Omental fat pad (tissue), 4 donors: ENCODE results near the gene PRKAG3. TPM values are rescaled to one million over a fixed set of nuclear protein-coding genes. Genes with fewer than 3 reads are reported as not detected.

ENCODE experiments used
- ATAC-seq: fragments of 150-250 bp; one replicate; pipeline ENCODE4 v1.9.1; 2016; ENCODE audit warnings: mild to moderate bottlenecking, moderate library complexity; ENCODE audit not compliant: low FRiP score
- DNase-seq: peaks from one replicate; pipeline ENCODE4 v3.0.0-alpha.2; 2019; ENCODE audit warnings: low spot score
- total RNA-seq, 4 donors: library from RNA; depleted of rRNA; stranded (reverse); fragments of >200 nt; gene quantifications; one replicate each; pipeline ENCODE4 v1.1.0, GENCODE V29; 2016
- TF ChIP-seq, protein P1 (sequence below), 3 donors: fragments of 450-650 bp; IDR thresholded peaks; one replicate each; pipeline ENCODE4 v1.5.1; 2016 to 2017; ENCODE audit warnings: antibody characterized with exemption in 3 of 3, mild to moderate bottlenecking in 3 of 3, moderate library complexity in 2 of 3

The PRKAG3 gene
- total RNA-seq, 4 donors from 2014 or later, result not detected

DNA sequence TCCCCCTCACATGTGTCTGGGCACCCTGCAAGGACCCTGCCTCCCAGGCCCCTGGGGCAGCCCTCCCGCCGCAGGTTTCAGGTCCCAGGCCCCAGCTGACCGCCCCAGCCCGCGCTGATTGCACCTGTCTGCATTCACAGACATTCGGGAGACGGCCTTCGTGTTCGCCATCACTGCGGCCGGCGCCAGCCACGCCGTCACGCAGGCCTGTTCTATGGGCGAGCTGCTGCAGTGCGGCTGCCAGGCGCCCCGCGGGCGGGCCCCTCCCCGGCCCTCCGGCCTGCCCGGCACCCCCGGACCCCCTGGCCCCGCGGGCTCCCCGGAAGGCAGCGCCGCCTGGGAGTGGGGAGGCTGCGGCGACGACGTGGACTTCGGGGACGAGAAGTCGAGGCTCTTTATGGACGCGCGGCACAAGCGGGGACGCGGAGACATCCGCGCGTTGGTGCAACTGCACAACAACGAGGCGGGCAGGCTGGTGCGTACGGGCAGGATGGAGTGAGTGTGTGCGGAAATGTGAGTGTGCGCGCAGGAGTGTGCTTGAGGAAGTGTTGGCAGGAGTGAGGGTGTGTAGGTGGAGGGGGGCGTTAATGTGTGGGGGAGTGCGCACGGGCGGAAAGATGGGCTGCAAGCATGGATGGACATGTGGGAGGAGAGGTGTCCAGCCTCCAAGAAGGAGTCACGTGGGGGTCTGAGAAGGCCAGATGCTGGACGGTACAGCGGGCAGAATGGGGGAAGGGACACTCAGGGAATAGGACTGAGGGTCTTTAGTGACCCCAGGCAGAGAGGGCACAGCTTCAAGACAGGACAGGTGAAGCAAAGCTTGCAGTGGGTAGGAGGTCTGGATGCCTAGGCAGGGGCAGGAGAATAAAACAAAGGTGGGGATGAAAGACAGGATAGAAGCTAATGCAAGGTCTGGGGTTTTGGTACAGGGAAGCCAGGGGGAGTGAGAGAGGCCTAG, 40.0 kb upstream of the PRKAG3 start:
- TF ChIP-seq, protein P1, sequence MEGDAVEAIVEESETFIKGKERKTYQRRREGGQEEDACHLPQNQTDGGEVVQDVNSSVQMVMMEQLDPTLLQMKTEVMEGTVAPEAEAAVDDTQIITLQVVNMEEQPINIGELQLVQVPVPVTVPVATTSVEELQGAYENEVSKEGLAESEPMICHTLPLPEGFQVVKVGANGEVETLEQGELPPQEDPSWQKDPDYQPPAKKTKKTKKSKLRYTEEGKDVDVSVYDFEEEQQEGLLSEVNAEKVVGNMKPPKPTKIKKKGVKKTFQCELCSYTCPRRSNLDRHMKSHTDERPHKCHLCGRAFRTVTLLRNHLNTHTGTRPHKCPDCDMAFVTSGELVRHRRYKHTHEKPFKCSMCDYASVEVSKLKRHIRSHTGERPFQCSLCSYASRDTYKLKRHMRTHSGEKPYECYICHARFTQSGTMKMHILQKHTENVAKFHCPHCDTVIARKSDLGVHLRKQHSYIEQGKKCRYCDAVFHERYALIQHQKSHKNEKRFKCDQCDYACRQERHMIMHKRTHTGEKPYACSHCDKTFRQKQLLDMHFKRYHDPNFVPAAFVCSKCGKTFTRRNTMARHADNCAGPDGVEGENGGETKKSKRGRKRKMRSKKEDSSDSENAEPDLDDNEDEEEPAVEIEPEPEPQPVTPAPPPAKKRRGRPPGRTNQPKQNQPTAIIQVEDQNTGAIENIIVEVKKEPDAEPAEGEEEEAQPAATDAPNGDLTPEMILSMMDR (IDR thresholded peaks at IDR 0.05), result no peak
- ATAC-seq, result no peak
- no peak for DNase-seq

DNA sequence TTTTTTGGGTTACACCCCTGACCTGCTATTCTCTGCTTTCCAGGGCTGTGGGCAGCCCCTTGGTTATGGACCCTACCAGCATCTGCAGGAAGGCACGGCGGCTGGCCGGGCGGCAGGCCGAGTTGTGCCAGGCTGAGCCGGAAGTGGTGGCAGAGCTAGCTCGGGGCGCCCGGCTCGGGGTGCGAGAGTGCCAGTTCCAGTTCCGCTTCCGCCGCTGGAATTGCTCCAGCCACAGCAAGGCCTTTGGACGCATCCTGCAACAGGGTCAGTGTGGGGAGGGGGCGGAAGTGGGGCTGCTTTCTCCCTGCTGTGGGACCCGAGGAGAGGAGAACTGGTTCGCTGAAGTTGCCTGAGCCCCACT, 39.4 kb upstream of the PRKAG3 start:
- no peak for DNase-seq
- TF ChIP-seq, protein P1 (IDR thresholded peaks at IDR 0.05), result no peak
- ATAC-seq, result no peak

DNA sequence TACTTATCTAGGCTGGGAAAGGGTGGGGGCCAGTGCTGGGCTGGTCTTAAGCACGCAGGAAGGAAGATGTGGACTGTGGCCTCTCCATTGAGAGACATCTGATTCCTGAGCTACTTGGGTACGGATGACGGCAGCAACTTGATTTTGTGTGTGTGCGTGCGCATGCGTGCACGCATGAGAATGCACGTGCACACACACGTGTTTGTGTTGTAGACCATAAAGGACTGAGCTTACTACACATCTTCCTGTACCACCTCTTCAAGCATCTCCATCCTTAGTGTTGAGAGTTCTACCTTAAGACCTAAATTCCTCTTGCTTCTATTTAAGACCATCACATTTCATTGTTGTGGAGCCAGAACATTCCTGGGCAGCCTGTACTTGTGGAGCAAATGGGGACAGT, 37.5 kb upstream of the PRKAG3 start:
- TF ChIP-seq, protein P1 (IDR thresholded peaks at IDR 0.05), result no peak
- DNase-seq (no peak), ATAC-seq (no peak)

DNA sequence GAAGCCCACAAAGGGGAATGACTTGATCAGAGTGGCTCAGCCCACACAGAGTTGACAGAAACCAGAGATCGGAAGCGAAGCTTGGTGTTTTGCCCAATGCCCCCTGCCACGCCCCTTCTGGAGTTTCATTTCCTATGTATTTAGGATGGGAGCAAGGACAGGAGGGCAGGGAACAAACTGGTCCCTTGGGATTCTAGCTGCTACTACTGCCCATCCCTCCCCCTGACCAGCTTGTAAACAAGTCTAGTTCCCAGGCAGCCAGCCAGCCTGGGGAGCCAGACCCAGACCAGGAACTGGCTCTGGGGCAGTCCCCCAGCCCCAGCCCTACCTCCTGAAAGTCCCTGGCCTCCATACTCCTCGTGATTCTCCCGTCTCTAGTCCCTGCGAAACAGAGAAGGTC, 36.3 kb upstream of the PRKAG3 start:
- TF ChIP-seq, protein P1 (IDR thresholded peaks at IDR 0.05), result no peak
- DNase-seq (no peak), ATAC-seq (no peak)

DNA sequence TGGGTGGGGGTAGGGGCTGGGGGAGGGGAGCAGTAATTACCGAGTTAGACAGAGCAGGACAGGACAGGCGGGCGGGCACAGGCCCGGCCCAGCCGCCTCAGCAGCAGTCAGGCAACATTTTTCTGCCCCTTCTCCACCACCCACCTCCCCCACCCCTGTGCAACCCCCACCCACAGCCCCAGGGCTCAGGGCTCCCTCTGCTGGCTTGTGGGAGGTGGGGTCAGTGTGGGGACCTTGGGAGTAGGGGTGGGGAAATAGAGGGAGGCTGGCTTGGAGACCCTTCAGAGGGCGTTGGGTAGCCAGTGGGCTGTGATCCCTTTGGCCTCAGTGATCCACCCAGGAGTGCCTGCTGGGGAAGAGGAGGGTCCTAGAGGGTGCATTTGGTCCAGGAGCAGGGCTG, 34.4 kb upstream of the PRKAG3 start:
- ATAC-seq, result no peak
- TF ChIP-seq, protein P1 (IDR thresholded peaks at IDR 0.05), result no peak
- no peak for DNase-seq

DNA sequence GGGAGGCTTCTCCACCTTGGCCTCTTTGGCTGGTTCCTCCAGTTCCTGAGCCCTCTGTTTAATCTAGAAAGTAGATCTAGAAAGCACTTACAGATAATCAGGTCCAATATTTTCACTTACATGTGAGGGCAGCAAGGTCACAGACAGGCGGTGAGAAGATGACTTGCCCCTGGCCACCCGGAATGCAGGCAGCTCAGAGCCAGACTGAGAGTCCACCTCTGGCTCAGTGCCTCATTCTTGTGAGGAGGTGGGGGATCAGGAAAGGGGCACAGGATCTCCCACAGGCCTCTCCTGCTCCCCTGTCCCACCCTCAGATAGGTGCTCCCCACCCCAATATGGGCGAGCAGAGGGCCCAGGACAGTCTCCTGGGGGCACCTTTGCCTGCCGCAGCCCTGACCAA, 33.8 kb upstream of the PRKAG3 start:
- no peak for DNase-seq
- no peak for ATAC-seq
- TF ChIP-seq, protein P1 (IDR thresholded peaks at IDR 0.05), result no peak

DNA sequence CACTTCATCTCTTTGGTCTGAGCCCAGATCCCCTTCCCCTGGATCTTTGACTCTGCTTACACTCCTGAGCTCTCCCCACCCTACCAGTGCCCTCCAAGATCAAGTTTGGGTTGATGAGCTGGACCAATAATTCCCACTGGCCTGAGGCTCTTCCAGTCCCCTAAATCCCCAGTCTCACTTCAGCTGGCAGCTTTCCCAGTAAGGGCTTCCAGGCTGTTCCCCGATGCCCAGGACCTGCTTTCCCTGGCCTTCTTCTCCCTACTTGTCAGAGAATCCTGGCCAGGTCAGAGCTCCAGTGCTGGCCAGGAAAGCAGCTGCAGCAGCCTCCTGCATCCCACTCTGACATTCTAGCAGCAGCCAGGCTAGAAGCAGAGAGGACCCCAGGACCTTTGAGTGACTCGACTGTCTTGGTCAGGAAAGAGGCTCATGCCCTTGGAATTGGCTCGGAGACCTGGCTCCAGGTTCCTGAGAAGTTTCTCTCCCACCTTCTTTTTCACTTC, 31.5 kb upstream of the PRKAG3 start:
- no peak for DNase-seq
- TF ChIP-seq, protein P1 (IDR thresholded peaks at IDR 0.05), result no peak
- ATAC-seq, result no peak
